Thyroid gland (tissue), 4 donors: Measurements from ENCODE around the gene PDE4DIP. TPM values are rescaled to one million over a fixed set of nuclear protein-coding genes. Genes with fewer than 3 reads are reported as not detected.
"Not testable (repeated sequence)": the region's sequence is repeated elsewhere in the genome, so short reads cannot be mapped to it uniquely, and the experiment has no call there.

Experiments used
- DNase-seq, 2 donors: peaks; one replicate each; pipeline ENCODE4 v3.0.0-alpha.2; 2019
- H3K27ac ChIP-seq, 3 donors: fragments of 200-600 bp; sonication (generic); 1 replicate in 2 of 3; 2 replicates in 1 of 3; pipeline ENCODE4 v1.5.1; 2016 to 2019; ENCODE audit warnings: mild to moderate bottlenecking in 1 of 3, moderate library complexity in 1 of 3
- H3K27me3 ChIP-seq: fragments of 200-600 bp; sonication (generic); one replicate; pipeline ENCODE4 v1.5.1; 2019
- H3K36me3 ChIP-seq, 2 donors: fragments of 200-600 bp; sonication (generic); one replicate each; pipeline ENCODE4 v1.5.1; 2016 to 2019
- H3K4me1 ChIP-seq, 2 donors: fragments of 200-600 bp; sonication (generic); one replicate each; pipeline ENCODE4 v1.5.1; 2017 to 2019
- H3K4me3 ChIP-seq, 3 donors: fragments of 200-600 bp; sonication (generic); replicated peaks in 1 of 3; 1 replicate in 2 of 3; 2 replicates in 1 of 3; pipeline ENCODE4 v1.5.1; 2016; ENCODE audit warnings: mild to moderate bottlenecking in 1 of 3
- H3K9me3 ChIP-seq: fragments of 200-600 bp; sonication (generic); one replicate; pipeline ENCODE4 v1.5.1; 2017
- WGBS, 2 donors: methylation state at CpG; one replicate each; pipeline ENCODE4 v1.1.5; 2017; 5-methylcytosine and 5-hydroxymethylcytosine counted together
- intact Hi-C: fragments of 100-400 bp; cut with DNase I; formaldehyde crosslinking; loops from one replicate; pipeline ENCODE4 v1.15.1; 2023
- total RNA-seq, 4 donors: library from RNA; depleted of rRNA; stranded (reverse); fragments of >200 nt; gene quantifications; one replicate each; pipeline ENCODE4 v1.2.3, GENCODE V29; 2016

Gene PDE4DIP
- total RNA-seq, 4 donors from 2014 or later = 42.8 to 69.7 (median 57.0) TPM

- H3K36me3 ChIP-seq, H3K4me3 ChIP-seq, H3K27ac ChIP-seq, H3K27me3 ChIP-seq, H3K9me3 ChIP-seq, H3K4me1 ChIP-seq, DNase-seq, intact Hi-C loops: not testable (repeated sequence)
- no CpG with 5 or more reads among the region's 5 CpGs for WGBS, 2 donors
Observed at GRCh38 chr1:148911303-148911928, 67.2 kb downstream of the PDE4DIP start.

- H3K4me1 ChIP-seq, H3K4me3 ChIP-seq, H3K9me3 ChIP-seq, DNase-seq, H3K27me3 ChIP-seq, H3K27ac ChIP-seq, intact Hi-C loops, H3K36me3 ChIP-seq: not testable (repeated sequence)
- WGBS, 2 donors = no CpG with 5 or more reads among the region's 2 CpGs
Observed at GRCh38 chr1:148916222-148916621, 72.0 kb downstream of the PDE4DIP start.

- H3K27me3 ChIP-seq, H3K9me3 ChIP-seq, H3K4me3 ChIP-seq, H3K36me3 ChIP-seq, DNase-seq, intact Hi-C loops, H3K27ac ChIP-seq, H3K4me1 ChIP-seq: not testable (repeated sequence)
- 19 to 50% methylated on average over 1 to 4 of the region's 4 CpGs for WGBS, 2 donors
Observed at GRCh38 chr1:148916695-148917348, 72.6 kb downstream of the PDE4DIP start.

- H3K27me3 ChIP-seq, H3K36me3 ChIP-seq, DNase-seq, H3K27ac ChIP-seq, H3K4me1 ChIP-seq, intact Hi-C loops, H3K4me3 ChIP-seq, H3K9me3 ChIP-seq: not testable (repeated sequence)
- 91 to 100% methylated on average over 2 of the region's 3 CpGs for WGBS, 2 donors
Observed at GRCh38 chr1:148918836-148919447, 74.7 kb downstream of the PDE4DIP start.

GRCh38 chr1:148921047-148921446 lies 76.8 kb downstream of the PDE4DIP start:
- H3K4me1 ChIP-seq, H3K36me3 ChIP-seq, DNase-seq, intact Hi-C loops, H3K27ac ChIP-seq, H3K9me3 ChIP-seq, H3K4me3 ChIP-seq, H3K27me3 ChIP-seq: not testable (repeated sequence)
- no CpG with 5 or more reads among the region's 1 CpG for WGBS, 2 donors

GRCh38 chr1:148923798-148924197 lies 79.6 kb downstream of the PDE4DIP start:
- H3K36me3 ChIP-seq, intact Hi-C loops, H3K4me1 ChIP-seq, H3K4me3 ChIP-seq, H3K9me3 ChIP-seq, H3K27me3 ChIP-seq, DNase-seq, H3K27ac ChIP-seq: not testable (repeated sequence)
- WGBS, 2 donors = 82 to 83% methylated on average over 1 of the region's 3 CpGs

GRCh38 chr1:148927645-148928044 lies 83.4 kb downstream of the PDE4DIP start:
- H3K36me3 ChIP-seq, DNase-seq, H3K4me3 ChIP-seq, H3K27me3 ChIP-seq, H3K9me3 ChIP-seq, H3K4me1 ChIP-seq, intact Hi-C loops, H3K27ac ChIP-seq: not testable (repeated sequence)
- no CpG with 5 or more reads among the region's 1 CpG for WGBS, 2 donors

- H3K4me3 ChIP-seq, H3K9me3 ChIP-seq, intact Hi-C loops: not testable (repeated sequence)
Observed at GRCh38 chr1:148929253-148929652, 85.0 kb downstream of the PDE4DIP start.

GRCh38 chr1:148935381-148936002 lies 91.3 kb downstream of the PDE4DIP start:
- DNase-seq, H3K27me3 ChIP-seq, H3K27ac ChIP-seq, intact Hi-C loops, H3K4me1 ChIP-seq, H3K4me3 ChIP-seq, H3K36me3 ChIP-seq, H3K9me3 ChIP-seq: not testable (repeated sequence)
- WGBS, 2 donors = no CpG with 5 or more reads among the region's 3 CpGs

More at GRCh38 chr1:148929253-148929652, 85.0 kb downstream of the PDE4DIP start:
- not testable (repeated sequence) for H3K27ac ChIP-seq, H3K27me3 ChIP-seq, DNase-seq, H3K4me1 ChIP-seq, H3K36me3 ChIP-seq

GRCh38 chr1:148942906-148943305 lies 98.7 kb downstream of the PDE4DIP start:
- H3K27ac ChIP-seq, intact Hi-C loops, H3K4me3 ChIP-seq, H3K4me1 ChIP-seq, H3K9me3 ChIP-seq, H3K27me3 ChIP-seq, DNase-seq, H3K36me3 ChIP-seq: not testable (repeated sequence)
- no CpG with 5 or more reads among the region's 3 CpGs for WGBS, 2 donors

GRCh38 chr1:148945130-148945529 lies 100.9 kb downstream of the PDE4DIP start:
- H3K27ac ChIP-seq, DNase-seq, H3K9me3 ChIP-seq, H3K4me1 ChIP-seq, H3K36me3 ChIP-seq, H3K4me3 ChIP-seq, intact Hi-C loops, H3K27me3 ChIP-seq: not testable (repeated sequence)
- WGBS, 2 donors = no CpG with 5 or more reads among the region's 1 CpG

GRCh38 chr1:148948768-148949167 lies 104.5 kb downstream of the PDE4DIP start:
- intact Hi-C loops, DNase-seq, H3K4me3 ChIP-seq, H3K9me3 ChIP-seq, H3K27me3 ChIP-seq, H3K36me3 ChIP-seq, H3K4me1 ChIP-seq, H3K27ac ChIP-seq: not testable (repeated sequence)
- WGBS, 2 donors = 84 to 93% methylated on average over 4 of the region's 4 CpGs
